ENCODE measurements around the gene TBX10.
"Not testable (repeated sequence)": the region's sequence is repeated elsewhere in the genome, so short reads cannot be mapped to it uniquely, and the experiment has no call there.

The TBX10 gene

DNA sequence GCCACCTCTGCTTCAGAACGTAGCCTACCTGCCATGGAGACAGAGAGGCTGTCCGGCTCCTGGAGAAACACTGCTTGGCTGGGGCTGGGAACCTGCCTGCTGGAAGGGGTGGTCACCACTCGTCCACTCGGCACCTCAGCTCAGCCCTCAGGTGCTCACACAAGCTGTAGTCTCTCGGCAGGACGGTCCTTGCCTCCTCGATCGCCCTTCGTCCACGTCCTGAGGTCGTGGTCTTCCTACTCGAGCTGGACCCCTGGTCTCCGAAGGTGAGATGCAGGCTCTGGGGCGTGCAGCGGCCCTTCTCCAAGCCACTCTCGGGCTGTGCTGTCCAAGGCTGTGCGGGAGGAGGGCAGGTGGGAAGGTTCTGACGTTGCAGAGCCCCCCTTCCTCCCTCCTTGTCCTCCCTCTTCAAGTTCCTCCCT, at the start of gene TBX10:
TSS of gene TBX10 (minus strand) at position 326 of the 422 bp plus-strand sequence. CDS start at position 35, 291 bp downstream.
- no peak for DNase-seq (ENCODE audit: low read depth)

DNA sequence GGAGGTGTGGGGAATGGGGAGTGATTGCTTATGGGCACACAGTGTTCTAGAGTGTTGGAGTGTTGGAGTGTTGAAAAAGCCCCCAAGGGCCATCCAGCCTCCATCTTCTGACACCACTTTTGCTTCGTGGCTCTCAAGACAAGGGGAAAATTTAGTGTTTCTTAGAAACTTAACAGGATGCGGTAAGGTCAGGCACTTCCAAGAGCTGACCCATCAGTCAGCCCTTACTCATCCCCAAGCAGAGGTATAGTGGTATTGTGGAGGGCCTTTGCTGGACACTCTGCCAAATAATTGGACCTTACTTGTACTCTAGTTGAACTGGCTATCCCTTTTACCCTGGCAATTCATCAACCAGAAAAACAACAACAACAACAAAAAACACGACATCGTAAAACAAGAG, 49.6 kb upstream of the TBX10 start:
- no peak for DNase-seq (ENCODE audit: low read depth)

DNA sequence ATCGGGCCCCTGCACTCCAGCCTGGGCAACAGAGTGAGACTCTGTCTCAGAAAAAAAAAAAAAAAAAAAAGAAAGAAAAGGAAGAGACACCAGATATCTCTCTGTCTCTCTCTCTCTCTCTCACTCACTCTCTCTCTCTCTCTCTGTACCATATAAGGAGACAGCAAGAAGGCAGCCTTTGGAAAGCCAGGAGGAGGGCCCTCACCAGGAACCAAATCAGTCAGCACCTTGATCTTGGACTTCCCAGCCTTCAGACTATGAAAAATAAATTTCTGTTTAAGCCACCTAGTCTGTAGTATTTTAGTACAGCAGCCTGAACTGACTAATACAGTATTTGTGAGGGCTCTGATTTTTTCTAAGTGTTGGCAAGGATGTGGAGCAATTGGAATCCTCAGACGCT, 48.4 kb upstream of the TBX10 start:
- no peak for DNase-seq (ENCODE audit: low read depth)

DNA sequence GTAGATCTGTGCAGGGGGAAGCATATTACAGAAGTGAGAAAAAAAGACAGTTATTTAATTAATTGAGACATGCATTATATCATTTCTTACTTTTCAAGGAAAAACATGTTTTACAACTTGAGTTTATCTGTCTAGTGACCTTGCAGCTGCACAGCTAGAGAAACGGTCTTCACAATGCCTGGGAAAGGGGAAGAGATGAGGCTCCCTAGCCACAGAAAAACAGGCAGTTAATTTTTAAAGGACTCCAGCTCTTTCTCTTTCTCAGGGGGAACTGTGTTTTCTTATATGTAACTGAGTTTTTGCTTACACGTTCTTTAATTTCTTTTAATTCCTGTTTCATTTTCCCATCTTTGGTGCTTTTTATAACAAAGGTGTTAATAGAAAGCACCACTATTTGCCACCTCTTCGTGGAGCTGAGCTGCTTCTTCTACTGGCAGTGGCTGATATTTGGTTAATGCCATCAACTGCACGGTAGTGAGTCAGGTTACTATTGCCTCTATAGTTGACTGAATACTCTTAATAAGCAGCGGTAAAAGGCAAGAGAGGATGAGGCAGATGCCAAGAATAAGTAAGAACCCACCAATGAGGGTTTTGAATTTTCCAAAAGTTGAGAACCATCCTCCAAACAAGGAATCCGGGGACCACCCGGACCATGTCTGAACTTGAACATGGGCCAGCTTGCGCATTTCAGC, 46.2 kb upstream of the TBX10 start:
- not testable (repeated sequence) for DNase-seq (ENCODE audit: low read depth)

DNA sequence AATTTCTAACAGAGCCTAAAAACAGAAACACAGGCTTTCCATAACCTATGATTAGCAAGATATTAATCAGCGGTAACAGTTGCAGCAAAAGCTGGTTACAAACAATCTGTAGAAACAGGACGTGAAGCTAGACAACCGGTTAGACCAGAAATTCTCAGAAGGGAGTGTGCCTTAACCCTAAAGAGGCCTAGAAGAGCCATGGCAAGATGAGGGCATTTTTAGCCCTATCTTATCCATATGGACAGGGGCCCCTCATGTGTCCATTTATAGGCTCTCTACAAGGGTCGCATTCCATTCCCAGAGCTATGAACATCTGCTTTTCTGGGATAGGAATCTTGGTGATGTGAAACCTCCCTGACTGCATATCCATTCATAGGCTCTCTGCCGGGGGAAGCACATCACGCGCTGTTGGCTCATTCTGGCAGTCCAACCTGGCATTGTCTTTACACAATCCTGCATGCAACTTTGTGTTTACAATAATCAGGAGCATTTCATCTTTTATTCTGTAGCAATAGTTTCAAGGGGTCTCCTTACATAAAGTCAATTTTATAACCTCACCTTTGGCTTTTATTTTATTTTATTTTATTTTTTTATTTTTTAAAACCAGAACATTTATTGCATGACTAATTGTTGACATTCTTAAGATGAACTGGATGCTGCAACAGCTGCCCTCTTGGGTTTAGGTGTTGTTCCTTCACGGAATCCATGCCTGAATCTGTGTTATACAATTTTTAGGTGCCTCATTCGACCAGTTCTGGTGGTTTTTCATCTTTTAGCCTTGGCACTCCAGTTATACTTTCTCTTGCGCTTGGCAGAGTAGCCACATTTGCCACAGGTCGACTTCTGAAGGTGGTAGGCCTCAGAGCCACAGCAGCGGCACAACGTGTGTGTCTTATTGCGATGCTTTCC, 42.8 kb upstream of the TBX10 start:
- not testable (repeated sequence) for DNase-seq (ENCODE audit: low read depth)

DNA sequence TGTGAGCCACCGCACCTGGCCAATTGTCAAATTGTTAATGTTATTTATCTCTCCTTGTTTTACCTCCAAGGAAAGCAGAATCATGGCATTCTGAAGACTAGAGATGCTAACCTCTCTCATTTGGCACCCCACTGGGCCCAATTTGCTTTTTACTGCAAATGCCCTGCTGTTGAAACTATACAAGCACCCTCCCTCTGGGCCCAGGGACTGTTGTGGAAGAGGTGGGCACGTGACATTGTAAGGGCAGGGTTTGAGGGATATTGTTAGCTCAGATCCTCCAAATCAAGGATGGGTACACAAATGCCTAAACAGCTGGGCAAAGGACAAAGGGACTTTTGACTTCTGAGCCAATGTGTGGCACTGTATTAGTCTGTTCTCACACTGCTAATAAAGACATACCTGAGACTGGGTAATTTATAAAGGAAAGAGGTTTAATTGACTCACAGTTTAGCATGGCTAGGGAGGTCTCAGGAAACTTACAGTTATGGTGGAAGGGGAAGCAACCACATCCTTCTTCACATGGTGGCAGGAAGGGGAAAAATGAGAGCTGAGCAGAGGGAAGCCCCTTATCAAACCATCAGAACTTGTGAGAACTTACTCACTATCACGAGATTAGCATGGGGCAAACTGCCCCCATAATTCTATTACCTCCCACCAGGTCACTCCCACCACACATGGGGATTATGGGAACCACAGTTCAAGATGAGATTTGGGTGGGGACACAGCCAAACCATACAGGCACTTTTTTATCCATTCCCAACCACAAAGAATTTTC, 41.3 kb upstream of the TBX10 start:
- DNase-seq (ENCODE audit: low read depth), result no peak

DNA sequence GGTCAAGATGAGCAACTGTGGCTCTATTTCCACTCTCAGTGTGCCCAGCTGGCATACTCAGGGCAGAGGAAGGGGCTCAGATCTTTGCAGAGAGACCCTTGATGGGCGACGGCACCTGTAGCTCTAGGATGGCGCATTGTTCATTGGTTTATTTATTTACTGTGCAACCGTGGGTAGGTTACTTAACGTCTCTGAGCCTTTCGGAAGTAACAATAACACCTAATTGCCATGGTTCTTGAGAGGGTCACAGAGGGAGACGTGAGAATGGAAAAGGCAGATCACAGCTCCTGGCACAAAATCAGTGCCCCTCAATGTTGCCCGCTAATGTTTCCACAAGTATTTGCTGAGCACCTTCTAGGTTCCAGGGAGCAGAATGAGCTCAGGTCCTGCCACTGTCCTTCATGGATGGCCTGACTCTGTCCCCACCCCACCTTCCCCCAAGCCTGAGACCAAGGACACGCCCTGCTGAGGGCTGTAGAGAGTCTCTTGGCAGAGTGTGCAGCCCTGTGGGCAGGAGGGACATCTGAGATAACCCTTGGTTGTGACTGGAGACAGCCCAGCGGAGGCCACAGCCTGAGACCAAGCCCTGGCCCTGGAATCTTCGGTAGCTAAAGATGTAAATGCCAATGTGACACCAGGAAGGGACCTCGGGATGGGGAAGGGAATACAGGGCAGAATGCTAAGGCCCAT, 35.6 kb upstream of the TBX10 start:
- no peak for DNase-seq (ENCODE audit: low read depth)

DNA sequence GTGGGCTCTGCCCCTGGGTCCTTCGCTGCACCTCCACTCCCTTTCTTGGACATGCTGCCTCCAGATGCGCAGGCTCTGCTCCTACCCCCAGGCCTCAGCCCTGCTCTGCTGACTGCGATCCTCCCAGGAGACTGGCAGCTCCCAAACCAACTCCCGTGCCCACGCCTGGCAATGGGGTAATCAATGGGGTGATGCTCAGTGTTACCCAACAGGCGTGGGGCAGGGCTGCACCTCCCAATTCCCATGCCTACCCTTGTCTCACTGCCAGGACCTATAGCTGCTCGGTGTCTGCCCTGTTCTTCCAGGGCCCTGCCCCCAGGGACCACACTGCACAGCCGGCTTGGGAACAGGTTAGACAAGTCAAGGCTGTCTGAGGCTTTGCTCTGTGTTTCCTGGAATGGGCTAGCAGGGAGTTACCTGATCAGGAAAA, 34.9 kb upstream of the TBX10 start, which contains the start of gene ALDH3B2:
TSS of gene ALDH3B2 (minus strand) at position 182 of the 430 bp plus-strand sequence. CDS start 7,688 bp downstream, outside the sequence.
- DNase-seq (ENCODE audit: low read depth), result no peak

DNA sequence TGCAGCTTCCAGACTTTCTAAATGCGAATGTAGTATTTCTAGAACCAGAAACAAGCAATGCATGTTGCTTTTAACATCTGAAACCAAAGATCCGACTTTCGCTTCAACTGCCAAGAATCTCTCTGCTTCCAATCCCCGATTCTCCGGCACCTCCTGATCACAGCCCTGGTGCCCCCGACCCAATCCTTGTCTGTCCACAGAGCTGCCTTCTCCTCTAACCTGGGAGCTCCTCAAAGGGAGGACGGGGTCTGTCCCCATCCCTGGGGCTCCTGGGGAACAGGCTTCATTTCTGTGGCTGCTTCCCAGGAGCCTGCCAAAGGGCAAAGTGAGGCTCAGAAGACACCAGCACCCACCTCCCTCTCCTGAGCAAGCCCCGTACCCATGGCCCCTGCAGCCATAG, 34.3 kb upstream of the TBX10 start:
- no peak for DNase-seq (ENCODE audit: low read depth)

DNA sequence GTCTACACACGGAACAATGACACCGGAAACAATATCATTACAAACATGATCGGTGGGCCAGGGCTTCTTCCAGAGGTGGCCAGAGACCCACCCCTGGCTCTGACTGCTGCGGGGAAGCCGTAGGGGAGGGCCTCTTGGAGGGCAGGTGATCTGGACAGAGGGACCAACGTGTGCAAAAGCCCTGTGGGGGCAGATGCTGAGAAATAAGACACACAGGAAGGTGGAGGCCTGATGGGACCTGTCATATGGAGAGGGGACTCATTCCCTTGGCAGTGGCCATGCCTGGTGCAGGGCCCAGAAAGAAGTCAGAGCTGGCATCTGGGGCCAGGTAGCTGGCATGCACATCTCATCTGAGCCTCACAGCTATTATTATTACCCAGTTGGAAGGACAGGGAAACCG, 33.8 kb upstream of the TBX10 start:
- no peak for DNase-seq (ENCODE audit: low read depth)

DNA sequence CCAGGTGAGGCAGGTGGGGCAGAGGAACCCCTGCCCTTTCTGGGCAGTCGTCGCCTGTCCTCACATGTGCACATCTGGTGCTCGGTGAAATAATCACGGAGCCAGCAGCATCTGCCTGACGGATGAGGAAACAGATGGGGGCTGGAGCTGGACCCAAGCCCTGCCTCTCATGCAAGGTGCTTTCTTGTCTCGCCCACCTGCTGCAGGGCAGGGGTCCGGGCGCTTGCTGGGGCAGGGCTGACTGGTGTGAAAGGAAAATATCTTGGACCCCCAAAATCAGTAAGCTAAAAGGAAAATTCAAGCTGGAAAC, 31.6 kb upstream of the TBX10 start:
- no peak for DNase-seq (ENCODE audit: low read depth)

DNA sequence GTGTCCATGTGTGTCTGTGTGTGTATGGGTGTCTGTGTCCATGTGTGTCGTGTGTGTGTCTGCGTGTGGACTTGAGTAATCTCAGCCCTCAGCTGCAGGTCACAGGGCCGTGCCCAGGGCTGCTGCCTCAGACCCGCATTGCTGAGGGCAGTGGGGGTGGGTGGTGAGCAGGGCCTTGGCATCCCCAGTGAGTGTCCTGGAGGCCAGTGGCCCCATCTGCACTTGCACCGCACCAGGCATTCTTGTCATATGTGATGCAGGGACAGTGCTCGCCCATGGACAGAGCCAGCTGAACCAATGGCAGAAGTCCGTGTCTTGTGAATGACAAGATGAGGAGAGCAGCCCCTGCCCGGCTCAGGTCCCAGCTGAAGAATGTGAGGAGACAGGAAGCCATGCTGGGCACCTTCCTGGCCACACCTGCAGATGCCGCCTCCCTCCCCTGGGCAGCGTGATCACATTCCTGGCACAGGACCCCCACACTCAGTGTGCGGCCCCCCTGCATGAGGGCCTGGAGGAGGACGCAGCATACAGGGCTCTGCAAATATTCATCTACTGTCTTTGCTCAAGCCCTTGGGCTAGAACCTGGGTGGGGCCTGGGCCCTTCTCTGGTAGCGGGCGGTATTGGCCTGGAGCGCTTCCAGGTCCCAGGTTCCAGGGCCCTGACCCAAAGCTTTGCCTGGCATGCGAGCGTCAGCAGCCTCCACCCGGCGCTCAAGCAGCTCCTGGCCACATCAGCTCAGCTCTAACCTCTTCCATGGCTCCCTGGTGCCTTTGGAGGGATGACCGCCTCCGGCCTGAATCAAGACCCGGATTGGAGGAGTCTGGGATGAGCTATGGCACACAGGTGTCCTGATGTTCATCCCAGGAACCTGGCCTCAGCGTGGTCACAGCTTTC, 31.0 kb upstream of the TBX10 start:
- DNase-seq (ENCODE audit: low read depth), result no peak

DNA sequence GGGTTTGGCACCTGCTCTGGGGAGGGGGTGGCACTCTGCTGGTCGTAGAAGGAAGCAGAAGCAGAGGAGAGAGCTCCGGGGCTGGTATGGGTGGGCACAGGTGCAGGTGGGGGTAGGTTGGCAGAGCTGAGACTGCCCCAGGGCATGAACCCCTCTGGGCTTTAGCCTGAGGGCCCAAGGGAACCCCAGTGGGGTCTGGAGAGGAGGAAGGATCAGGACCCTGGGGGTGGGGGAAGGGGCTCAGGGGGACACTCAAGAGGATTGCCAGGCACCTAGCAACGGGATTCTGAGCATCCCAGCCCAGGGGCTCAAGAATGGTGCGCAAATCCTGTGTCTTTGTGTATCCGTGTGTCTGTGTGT, 28.6 kb upstream of the TBX10 start:
- no peak for DNase-seq (ENCODE audit: low read depth)

DNA sequence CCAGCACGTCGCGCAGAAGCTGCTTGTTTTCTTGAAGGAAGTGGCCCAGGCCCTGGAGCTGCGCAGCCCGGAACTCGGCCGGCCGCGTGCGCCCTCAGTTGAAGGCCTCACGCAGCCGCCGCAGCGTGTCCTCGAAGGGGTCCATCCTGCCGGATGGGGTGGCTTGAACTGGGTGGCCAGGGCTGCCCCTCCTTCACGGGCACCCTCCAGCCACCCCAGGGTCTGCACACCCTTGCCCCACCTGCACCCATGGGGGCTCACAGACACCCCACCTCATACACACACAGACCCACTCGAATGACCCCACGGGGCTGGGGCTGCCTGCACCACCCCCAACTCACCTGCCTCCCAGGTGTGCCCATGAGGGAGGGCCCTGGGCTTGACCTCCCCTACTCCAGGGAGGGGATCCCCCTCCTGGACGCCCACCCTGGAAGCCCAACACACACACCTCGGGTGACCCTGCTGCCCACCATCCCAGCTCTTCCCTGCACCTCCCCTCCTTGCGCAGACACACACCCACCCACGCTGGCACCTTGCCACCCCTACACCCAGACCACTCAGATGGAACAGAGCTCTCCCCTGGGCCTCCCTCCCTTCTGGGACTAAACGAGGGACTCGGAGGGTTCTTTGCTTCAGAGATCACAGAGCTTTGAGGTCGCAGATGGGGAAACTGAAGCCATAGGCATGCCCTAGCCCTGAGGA, 28.1 kb upstream of the TBX10 start:
- DNase-seq (ENCODE audit: low read depth), result no peak

DNA sequence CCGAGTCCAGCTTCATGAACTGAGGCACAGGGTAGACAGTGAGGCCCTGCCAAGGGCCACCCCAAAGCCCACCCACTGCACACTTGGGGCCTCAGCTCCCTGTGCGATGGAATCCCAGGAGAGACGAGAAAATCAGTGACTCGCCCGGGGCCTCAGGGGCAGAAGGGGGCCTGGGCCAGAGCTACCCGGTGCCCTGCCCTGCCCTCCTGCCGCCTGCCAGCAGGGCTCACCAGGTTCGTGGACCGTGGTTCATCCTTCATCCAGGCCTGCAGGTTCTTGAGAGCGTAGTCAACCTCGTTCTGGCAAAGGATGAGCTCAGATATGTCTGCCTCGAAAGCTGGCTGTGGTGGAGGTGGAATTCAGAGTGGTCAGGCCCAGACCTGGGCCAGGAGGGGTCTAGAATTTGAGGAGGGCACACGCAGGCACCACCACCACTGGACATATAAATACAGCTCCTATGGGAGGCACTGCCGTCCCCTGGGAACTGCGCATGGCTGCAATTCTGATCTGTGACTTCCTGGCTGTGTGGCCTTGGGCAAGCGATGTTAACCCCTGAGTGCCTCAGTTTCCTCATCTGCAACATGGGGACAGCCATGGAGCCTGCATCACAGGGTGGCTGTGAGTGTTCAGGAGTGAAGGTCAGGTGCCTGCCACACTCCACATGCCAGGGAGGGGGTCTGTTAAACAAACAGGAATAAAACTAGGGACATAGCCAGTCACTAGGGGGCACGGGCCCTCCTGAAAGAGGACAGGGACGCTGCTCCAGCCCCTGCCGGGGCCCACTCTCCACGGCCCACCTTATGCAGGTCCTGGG, 27.3 kb upstream of the TBX10 start:
- DNase-seq (ENCODE audit: low read depth), result no peak

DNA sequence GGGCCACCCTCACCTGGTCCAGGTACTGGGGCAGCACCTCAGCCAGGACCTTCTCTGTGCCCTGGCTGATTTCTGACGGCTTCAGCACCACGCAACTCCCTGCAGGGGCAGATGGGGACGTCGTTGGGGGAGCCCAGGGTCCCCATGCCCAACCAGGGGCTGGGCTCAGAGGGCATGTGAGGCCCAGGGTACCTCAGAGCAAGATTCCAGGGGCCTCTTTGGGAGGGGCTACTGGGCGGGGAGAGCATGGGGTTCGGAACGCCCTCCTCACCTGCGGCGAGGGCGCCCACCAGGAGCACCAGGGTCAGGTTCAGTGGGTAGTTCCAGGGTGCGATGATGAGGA, 26.7 kb upstream of the TBX10 start:
- DNase-seq (ENCODE audit: low read depth), result no peak

DNA sequence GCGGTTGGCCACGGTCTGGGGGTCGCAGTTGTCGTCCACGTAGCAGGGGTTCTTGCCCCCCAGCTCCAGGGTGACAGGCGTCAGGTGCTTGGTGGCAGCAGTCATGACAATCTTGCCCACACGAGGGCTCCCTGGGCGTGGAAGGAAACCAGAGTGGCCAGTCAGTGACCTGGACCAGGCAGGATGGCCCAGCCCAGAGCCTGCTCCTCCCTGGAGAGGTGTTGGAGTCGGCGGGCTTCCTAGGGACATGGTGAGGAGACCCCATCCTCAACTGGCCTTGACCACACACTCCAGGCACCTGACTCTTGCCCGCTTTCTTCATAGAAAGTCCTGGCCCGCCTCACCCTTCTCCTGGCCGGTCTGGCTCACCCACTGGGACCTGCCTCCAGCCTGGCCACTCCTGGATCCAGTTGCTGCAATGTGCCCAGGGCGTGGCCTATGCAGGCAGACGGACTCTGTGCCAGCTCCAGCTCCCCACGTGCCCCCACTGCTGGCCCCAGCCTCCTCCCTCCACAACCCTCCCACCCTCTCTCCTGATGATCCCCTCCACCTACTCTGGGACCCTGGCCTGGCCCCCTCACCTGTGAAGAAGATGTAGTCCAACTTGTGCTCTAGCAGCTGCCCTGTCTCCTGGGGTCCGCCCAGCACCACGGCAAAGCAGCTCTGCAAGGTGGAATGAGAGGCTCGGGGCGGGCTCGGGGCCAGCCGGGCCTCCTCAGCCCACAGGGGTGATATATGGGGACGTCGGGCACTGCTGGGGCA, 26.2 kb upstream of the TBX10 start:
- no peak for DNase-seq (ENCODE audit: low read depth)

DNA sequence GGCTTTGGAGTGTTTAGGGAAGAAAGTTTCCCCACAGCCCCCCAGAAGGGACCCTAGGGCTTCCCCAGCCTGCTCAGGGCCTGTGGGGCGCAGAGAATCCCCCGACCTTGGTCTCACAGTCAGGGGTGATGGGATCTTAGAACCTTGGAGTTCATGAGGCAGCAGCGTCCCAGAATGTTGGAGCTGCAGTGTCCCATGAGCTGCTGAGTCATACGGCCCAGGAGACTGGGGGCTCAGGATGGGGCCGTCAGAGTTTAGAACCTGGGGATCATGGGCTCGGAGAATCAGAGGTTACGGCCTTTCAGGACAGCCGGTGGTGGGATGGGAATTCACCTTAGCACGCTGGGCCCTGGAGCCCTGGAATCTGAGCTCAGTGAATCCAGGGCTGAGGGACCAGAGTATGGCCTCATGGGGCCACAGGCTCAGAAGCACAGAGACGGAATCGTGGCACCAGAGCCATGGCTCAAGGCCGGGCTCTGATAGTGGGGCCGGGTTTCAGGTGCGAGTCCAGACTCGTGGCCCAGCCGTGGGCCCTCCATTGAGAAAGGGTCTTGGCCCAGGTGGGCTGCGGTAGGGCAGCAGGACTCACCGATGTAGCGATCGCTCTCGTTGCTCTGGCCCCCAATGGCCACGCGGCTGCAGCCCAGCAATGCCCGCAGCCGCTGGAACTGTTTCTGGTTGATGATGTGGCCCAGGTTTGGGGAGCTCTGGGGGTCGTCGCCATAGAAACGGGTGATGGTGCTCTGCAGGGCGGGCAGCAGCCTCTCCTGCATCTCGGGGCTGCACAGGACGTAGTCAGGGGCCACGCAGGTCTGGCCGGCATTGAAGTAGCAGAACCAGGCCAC, 25.4 kb upstream of the TBX10 start:
- DNase-seq (ENCODE audit: low read depth), result no peak

Measured in stimulated activated CD8-positive, alpha-beta memory T cell treated with anti-CD3 and anti-CD28 coated beads, Interleukin-4, amount 100 ng/mL, for 24 hours (primary cell).